Measurements from ENCODE around the gene CNTNAP1.
"Not testable (repeated sequence)": the region's sequence is repeated elsewhere in the genome, so short reads cannot be mapped to it uniquely, and the experiment has no call there.

CNTNAP1 gene

DNA sequence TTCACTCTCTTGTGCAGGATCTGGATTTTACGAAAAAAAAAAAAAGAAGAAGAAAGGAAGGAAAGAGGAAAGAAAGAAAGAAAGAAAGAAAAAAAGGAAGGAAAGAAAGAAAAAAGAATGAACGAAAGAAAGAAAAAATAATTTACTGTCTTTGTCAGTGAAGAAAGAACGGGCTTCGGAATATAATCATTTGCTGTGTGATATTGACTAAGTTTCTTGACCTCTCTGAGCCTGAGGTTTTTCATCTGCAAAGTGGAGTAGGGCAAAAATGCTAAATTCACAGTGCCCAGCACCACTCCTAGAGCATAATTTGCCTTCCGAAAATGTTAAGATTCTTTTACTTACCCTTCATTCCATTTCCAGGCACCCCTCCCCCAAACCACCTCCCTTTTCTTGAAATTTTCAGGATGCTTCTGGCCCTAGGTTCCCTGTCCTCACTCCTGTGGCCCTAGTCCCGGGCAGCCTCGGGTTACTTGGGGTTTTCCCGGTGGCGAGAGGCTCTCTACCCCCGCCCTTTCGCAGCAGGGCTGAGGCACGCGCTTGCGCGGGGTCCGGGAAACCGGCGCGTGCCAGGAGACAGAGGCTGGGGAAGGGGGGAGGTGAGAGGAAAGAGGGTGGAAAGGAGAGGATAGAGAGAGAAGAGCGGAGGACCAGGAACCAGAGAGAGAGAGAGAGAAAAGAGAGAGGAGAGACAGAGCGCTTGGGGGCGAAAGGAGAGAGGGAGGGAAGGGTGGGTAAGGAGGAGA is at the start of gene CNTNAP1:
Gene CNTNAP1 (plus strand): TSS at position 556 of the 746 bp plus-strand sequence. CDS start 299 bp downstream, outside the sequence.
- H3K9me3 ChIP-seq (ENCODE audit: control insufficient read depth, insufficient read depth, low read length) = no peaks in the 10 kb centered on the region
- H3K4me1 ChIP-seq (ENCODE audit: insufficient read depth, low read length) = peaks cover 10% of the 10 kb centered on the region; the same call in 1 of the 2 replicates
- peak within 1 kb of the TSS; percentile 48; the same call in 1 of the 2 replicates for H3K9ac ChIP-seq (ENCODE audit: low read depth, low read length)
- H3K36me3 ChIP-seq (ENCODE audit: insufficient read depth, low read length) = no peaks in the 10 kb centered on the region

DNA sequence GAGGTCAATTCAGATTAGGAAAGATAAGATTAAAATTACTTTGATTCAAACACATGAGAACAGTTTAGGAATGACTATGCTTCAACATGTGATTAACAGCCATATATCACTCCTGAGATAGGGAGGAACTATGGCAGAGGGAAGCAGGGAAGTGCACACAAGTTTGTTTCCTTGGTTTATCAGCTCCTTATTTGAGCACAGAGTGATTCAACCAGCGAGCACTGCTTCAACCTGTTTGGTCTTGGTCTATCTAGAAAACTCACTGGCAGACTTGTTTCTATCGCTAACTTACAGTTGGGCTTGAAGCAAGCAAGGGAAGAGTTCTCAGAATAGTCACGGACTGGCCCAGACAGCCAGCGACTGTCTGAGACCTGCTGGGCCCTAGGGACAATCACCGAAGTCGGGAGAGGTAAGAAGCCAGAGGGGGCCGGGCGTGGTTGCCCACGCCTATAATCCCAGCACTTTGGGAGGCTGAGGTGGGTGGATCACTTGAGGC is 49.3 kb upstream of the CNTNAP1 start:
- Histone ChIP-seq H3K9ac (ENCODE audit: low read depth, low read length) (no peak overlapping the region), H3K9me3 (ENCODE audit: control insufficient read depth, insufficient read depth, low read length) (no peaks in the 10 kb centered on the region), H3K36me3 (ENCODE audit: insufficient read depth, low read length) (no peaks in the 10 kb centered on the region), H3K4me1 (ENCODE audit: insufficient read depth, low read length) (no peaks in the 10 kb centered on the region)

DNA sequence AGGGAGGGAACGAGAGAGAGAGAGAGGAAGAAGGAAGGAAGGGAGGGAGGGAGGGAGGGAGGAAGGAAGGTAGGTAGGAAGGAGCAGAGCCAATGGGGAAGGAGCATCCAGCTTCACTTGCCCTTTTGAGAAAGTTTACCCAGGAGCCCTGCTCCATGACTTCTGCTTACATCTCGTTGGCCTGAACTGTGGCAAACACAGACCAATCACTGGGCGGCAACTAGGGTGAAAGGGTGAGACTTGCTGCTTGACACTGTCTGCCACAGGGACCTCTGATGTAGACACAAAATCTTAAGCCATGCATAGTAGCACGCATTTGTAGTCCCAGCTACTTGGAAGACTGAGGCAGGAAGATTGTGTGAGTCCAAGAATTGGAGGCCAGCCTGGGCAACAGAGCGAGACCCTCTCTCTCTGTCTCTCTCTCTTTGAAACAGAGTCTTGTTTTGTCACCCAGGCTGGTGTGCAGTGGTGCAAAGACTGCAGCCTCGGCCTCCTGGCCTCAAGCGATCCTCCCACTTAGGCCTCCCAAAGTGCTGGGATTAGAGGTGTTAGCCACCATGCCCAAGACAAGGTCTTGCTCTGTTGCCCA is 42.7 kb upstream of the CNTNAP1 start:
- Histone ChIP-seq H3K36me3 (ENCODE audit: insufficient read depth, low read length) (no peaks in the 10 kb centered on the region), H3K9me3 (ENCODE audit: control insufficient read depth, insufficient read depth, low read length) (no peaks in the 10 kb centered on the region), H3K9ac (ENCODE audit: low read depth, low read length) (no peak overlapping the region), H3K4me1 (ENCODE audit: insufficient read depth, low read length) (peaks cover 7% of the 10 kb centered on the region; the same call in 1 of the 2 replicates)

DNA sequence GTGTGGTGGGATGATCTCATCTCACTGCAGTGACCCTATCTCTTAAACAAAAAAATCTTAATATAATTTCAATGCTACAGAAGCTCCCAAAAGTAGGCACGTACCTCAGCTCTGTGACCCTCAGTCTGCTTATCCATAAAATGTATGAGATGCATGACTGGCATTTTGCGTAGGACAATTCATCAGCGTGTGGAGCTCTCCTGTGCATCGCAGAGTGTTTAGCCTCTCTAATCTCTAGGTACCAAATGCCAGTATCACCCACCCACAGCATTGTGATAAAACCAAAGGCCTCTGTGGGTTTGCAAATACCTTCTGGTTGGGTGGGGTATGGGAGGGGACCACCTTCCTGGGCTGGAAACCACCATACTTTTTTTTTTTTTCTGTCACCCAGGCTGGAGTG is 42.2 kb upstream of the CNTNAP1 start:
- H3K4me1 ChIP-seq (ENCODE audit: insufficient read depth, low read length) = peaks cover 7% of the 10 kb centered on the region; the same call in 1 of the 2 replicates
- H3K9me3 ChIP-seq (ENCODE audit: control insufficient read depth, insufficient read depth, low read length) = no peaks in the 10 kb centered on the region
- H3K36me3 ChIP-seq (ENCODE audit: insufficient read depth, low read length) = no peaks in the 10 kb centered on the region
- H3K9ac ChIP-seq (ENCODE audit: low read depth, low read length) = no peak overlapping the region

DNA sequence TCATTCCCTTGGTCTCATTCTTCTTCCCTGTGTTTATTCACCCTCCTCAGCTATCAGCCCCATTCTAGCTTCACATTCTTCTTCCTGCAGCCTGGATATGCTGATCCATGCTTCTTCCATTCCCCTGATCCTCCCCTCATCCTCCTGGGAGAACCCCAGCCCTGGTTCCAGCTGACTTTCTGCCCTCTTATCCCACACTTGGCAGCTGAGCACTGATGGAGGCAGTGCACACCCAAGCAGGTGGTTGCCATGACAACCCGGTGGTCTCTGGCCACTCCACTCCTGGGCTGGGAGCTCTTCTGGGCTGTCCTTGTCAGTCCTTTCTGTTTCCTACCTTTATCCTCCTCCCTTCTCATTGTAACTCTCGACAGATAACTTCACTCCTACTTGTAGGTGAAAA is 40.0 kb upstream of the CNTNAP1 start:
- peaks cover 7% of the 10 kb centered on the region; the same call in 1 of the 2 replicates for H3K4me1 ChIP-seq (ENCODE audit: insufficient read depth, low read length)
- H3K36me3 ChIP-seq (ENCODE audit: insufficient read depth, low read length) = no peaks in the 10 kb centered on the region
- no peak overlapping the region; the same call in 1 of the 2 replicates for H3K9ac ChIP-seq (ENCODE audit: low read depth, low read length)
- H3K9me3 ChIP-seq (ENCODE audit: control insufficient read depth, insufficient read depth, low read length) = no peaks in the 10 kb centered on the region

DNA sequence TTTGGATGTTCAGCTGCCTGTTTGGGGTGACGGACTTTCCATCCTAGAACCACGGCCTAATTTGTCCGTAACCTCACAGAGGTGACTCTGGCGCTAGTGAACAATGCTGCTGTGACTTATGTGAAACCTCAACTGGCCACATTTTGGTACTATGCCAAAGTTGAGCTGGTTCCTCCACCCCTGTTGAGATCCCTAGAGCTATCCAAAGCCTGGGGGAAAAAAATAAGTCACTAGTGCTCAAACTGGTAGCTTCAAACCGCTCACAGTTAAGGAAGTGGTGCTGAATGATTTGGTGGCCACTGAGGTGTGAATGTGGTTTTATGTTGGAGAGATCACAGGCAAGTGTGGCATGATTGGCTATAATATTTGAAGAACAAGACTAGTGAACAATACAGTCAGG is 34.6 kb upstream of the CNTNAP1 start:
- Histone ChIP-seq H3K9ac (ENCODE audit: low read depth, low read length) (no peak overlapping the region), H3K36me3 (ENCODE audit: insufficient read depth, low read length) (no peaks in the 10 kb centered on the region), H3K9me3 (ENCODE audit: control insufficient read depth, insufficient read depth, low read length) (no peaks in the 10 kb centered on the region), H3K4me1 (ENCODE audit: insufficient read depth, low read length) (peaks cover 1% of the 10 kb centered on the region; the same call in 1 of the 2 replicates)

DNA sequence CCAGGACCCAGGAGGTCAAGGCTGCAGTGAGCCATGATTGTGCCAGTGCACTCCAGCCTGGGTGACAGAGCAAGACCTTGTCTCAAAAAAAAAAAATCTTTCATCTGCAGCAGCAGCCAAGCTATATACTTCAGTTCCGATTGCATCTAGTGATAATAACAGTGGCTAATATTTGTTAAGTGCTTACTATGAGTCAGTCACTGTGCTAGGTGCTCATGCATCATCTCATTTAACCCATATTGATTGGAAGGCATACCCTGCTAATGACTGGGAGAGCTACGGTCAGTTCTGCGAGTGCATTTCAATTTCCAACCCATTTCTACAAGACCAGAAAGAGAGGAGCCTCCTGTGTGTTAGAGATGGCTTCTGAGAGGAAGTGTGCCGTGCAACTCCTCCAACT is 30.9 kb upstream of the CNTNAP1 start:
- H3K4me1 ChIP-seq (ENCODE audit: insufficient read depth, low read length) = no peaks in the 10 kb centered on the region
- H3K9me3 ChIP-seq (ENCODE audit: control insufficient read depth, insufficient read depth, low read length) = no peaks in the 10 kb centered on the region
- no peaks in the 10 kb centered on the region for H3K36me3 ChIP-seq (ENCODE audit: insufficient read depth, low read length)
- H3K9ac ChIP-seq (ENCODE audit: low read depth, low read length) = no peak overlapping the region

DNA sequence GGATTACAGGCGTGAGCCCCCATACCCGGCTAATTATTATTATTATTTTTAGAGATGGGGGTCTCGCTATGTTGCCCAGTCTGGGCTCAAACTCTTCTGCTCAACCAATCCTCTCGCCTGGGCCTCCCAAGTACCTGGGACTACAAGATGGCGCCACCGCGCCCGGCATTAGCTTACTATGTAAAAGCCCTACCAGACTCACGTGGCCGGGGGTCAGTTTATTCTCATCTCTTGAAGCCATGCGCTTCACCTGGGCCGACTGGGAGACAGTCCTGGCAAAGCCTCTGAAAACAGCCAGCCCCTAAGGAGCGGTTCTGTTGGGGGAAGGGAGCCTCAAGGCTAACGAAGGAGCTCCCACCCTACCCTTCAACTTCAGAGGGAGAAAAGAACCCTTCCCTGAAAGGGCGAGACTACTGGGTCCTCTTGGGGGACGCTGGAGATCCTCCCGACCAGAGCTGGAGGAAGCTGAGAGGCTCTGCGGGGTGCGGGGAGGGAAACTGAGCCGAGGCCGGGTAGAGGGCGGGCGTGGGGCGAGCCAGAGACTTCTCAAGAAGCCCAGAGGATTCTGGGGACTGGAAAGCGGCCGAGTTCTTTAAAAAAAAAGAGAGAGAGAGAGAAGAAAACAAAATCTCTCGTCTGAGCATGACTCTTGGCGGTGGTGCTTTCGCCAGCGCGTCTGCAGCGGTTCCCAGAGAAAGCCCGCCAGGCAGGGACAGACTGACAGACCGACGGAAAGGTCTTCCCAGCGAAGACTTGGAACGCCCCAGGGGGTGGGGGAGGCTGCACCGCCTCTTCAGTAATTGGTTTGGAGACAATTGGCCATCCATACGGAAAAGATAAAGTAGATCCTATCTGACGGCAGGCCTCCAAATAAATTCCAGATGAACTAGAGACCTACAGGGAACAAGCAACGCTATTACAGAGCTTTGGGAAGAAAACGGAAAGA is 28.9 kb upstream of the CNTNAP1 start:
- H3K9me3 ChIP-seq (ENCODE audit: control insufficient read depth, insufficient read depth, low read length) = no peaks in the 10 kb centered on the region
- H3K9ac ChIP-seq (ENCODE audit: low read depth, low read length) = peak overlapping the region; percentile 57
- H3K36me3 ChIP-seq (ENCODE audit: insufficient read depth, low read length) = no peaks in the 10 kb centered on the region
- no peaks in the 10 kb centered on the region for H3K4me1 ChIP-seq (ENCODE audit: insufficient read depth, low read length)

DNA sequence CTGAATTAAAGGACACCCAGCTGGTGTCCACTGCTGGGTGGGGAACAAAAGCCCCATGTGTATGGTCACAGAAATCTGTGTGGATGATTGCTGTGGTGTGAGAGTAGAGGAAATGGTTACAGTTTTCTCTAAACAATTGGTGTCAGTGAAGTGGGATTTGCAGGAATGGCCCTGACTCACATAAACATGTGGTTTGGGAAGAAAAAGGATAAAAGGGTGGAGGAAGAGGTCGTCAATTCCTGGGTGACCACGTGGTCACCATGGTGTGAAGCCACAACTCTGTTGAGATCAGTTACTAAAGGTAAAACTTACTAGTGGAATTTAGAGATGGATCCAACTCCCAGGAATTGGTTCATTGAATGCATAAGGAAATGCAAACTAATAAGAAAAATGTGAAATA is 26.8 kb upstream of the CNTNAP1 start:
- no peaks in the 10 kb centered on the region for H3K36me3 ChIP-seq (ENCODE audit: insufficient read depth, low read length)
- no peaks in the 10 kb centered on the region for H3K9me3 ChIP-seq (ENCODE audit: control insufficient read depth, insufficient read depth, low read length)
- H3K4me1 ChIP-seq (ENCODE audit: insufficient read depth, low read length) = no peaks in the 10 kb centered on the region
- no peak overlapping the region for H3K9ac ChIP-seq (ENCODE audit: low read depth, low read length)

DNA sequence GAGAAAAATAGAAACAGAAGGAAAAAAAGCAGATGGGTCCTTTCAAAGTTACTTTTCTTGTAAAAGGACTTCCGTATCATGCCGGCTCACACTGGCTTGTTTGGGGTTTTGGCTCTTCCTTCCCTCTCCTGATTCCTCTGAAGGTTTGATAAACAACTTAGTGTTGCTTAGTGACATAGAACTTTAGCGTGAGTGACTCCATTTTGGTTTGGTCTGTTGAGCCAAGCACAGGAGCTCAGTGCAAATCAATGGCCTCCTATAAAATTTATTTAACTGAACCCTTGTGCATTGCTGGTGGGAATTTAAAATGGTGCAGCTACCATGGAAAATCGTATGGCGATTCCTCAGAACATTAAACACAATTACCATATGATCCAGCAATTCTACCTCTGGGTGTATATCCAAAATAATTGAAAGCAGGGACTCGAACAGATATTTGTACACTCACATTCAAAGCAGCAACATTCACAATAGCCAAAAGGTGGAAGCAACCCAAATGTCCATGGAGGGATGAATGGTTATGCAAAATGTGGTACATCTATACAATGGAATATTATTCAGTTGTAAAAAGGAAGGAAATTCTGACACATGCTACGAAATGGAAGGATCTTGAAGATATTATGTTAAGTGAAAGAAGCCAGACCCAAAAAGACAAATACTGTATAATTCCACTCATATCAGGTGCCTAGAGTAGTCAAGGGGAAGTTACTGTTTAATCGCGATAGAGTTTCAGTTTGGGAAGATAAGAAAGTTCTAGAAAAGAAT is 24.3 kb upstream of the CNTNAP1 start:
- H3K4me1 ChIP-seq (ENCODE audit: insufficient read depth, low read length) = no peaks in the 10 kb centered on the region
- no peaks in the 10 kb centered on the region for H3K36me3 ChIP-seq (ENCODE audit: insufficient read depth, low read length)
- no peak overlapping the region for H3K9ac ChIP-seq (ENCODE audit: low read depth, low read length)
- H3K9me3 ChIP-seq (ENCODE audit: control insufficient read depth, insufficient read depth, low read length) = no peaks in the 10 kb centered on the region

DNA sequence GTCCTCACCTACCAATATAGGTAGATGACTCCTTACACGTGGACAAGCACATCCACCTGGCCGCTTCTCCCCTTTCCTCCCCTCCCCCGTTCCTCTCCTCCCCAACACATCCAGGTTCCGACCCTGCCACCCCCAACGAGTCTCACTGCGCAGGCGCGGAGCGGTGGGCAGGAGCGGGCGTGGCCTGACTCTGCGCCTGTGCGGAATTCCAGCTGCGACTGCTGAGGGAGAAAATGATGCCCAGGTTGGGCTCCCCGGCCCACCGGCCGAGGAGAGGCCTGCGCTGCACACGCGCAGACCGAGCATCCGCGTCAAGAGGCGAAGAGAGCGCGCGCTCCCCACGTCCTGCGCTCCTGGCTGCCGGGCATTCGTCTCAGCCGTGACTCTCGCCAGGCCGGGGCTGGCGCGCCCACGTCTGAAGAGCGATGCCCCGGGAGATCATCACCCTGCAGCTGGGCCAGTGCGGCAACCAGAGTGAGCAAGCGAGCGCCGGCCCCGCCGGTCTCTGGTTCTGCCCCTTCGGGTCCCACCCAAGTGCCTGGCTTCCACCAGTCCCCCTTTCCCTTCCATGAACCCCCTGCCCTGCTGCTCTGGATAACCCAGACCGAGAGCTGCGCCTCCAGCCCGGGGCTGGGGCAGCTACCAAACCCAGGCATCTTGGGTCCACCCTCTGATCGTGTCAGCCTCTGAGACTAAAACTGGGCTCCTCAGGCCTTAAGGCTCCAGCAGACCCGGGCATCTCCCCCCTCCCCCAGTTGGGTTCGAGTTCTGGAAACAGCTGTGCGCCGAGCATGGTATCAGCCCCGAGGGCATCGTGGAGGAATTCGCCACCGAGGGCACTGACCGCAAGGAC is 23.0 kb upstream of the CNTNAP1 start, which contains the start of gene TUBG2:
Gene TUBG2 (plus strand): TSS at position 206 of the 853 bp plus-strand sequence. CDS start 220 bp downstream, at position 426.
- Histone ChIP-seq H3K36me3 (ENCODE audit: insufficient read depth, low read length) (0 out of 2 replicates have a peak, but pooled peaks cover under 1% of the 10 kb centered on the region), H3K9me3 (ENCODE audit: control insufficient read depth, insufficient read depth, low read length) (no peaks in the 10 kb centered on the region), H3K4me1 (ENCODE audit: insufficient read depth, low read length) (no peaks in the 10 kb centered on the region), H3K9ac (ENCODE audit: low read depth, low read length) (peak within 1 kb of the TSS; percentile 63)

DNA sequence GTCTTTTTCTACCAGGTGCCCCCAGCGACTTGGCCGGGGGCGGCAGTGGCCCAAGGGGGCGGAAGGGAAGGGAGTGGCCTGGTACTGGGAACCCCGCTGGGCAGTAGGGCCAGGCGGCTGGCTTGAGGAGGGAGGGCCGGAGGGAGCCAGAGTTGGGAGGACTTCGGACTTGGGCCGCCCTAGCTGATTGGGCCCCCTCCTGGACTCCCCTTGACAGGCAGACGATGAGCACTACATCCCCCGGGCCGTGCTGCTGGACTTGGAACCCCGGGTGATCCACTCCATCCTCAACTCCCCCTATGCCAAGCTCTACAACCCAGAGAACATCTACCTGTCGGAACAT is 22.4 kb upstream of the CNTNAP1 start:
- H3K9me3 ChIP-seq (ENCODE audit: control insufficient read depth, insufficient read depth, low read length); H3K36me3 ChIP-seq (ENCODE audit: insufficient read depth, low read length); H3K4me1 ChIP-seq (ENCODE audit: insufficient read depth, low read length): not testable (repeated sequence)
- H3K9ac ChIP-seq (ENCODE audit: low read depth, low read length) = peak overlapping the region; percentile 63; the same call in 1 of the 2 replicates

Data from ES-I3 (cell line).